Dermis blood vessel endothelial cell (primary cell): ENCODE measurements around the gene POLR3E. TPM values are rescaled to one million over a fixed set of nuclear protein-coding genes. Genes with fewer than 3 reads are reported as not detected.
"Not testable (repeated sequence)": the region's sequence is repeated elsewhere in the genome, so short reads cannot be mapped to it uniquely, and the experiment has no call there.

Experiments
- DNase-seq: peaks from one replicate; pipeline ENCODE4 v3.0.0; 2010
- total RNA-seq: library from RNA; depleted of rRNA; stranded (reverse); fragments of >200 nt; gene quantifications from 2 replicates; pipeline ENCODE4 v1.2.3, GENCODE V29; 2014

POLR3E gene
- total RNA-seq, 1 donor from 2014 or later = 61.3 TPM

DNA sequence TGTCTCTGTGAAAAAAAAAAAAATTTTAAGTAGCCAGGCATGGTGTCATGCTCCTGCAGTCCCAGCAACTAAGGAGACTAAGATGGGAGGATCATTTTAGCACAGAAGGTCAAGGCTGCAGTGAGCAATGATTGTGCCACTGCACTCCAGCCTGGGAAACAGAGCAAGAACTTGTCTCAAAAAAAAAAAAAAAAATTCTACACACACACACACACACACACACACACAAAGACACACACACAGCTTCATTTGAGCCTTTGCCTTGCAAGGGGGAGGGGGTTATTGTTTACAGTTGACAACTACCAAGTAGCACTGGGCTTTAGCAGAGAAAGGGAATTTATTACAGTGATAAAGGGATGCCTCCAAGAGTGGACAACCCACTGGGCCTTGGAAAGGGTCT is 4.9 kb upstream of the POLR3E start:
- DNase-seq = no peak

DNA sequence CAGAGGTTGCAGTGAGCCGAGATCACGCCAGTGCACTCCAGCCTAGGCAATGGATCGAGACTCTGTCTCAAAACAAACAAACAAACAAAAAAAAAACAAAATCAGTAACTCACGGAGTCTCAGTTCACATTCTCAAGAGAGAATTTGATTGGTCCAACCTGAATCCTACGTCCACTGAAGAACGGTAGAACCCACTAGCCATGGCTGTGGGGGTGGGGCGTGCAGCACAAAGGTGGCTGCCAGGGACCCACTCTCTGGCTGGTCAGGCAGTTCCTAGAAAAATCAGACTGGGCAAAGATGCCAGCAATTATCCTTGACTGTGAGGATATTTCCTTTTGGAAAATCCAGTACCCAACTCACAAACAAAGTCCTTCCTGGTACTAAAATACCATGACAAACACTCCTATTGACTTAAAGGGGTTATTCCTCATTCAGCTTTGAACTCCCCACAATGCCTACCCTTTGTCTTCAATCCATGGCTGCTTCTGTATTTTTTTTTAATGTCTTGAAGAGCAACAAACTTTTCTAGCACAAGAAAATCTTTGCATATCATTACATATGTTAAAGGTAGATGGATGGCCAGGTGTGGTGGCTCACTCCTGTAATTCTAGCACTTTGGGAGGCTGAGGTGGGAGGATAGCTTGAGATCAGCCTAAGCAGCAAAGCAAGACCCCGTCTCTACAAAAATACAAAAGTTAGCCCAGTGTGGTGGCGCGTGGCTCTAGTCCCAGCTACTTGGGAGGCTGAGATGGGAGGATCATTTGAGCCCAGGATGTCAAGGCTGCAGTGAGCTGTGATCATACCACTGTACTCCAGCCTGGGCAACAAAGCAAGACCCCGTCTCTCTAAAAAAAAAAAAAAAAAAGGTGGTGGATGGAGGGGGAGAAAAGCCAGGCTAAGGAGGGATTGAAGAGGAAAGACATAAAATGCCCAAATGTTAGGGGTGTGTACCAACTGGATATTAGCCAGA is 3.8 kb upstream of the POLR3E start:
- no peak for DNase-seq

DNA sequence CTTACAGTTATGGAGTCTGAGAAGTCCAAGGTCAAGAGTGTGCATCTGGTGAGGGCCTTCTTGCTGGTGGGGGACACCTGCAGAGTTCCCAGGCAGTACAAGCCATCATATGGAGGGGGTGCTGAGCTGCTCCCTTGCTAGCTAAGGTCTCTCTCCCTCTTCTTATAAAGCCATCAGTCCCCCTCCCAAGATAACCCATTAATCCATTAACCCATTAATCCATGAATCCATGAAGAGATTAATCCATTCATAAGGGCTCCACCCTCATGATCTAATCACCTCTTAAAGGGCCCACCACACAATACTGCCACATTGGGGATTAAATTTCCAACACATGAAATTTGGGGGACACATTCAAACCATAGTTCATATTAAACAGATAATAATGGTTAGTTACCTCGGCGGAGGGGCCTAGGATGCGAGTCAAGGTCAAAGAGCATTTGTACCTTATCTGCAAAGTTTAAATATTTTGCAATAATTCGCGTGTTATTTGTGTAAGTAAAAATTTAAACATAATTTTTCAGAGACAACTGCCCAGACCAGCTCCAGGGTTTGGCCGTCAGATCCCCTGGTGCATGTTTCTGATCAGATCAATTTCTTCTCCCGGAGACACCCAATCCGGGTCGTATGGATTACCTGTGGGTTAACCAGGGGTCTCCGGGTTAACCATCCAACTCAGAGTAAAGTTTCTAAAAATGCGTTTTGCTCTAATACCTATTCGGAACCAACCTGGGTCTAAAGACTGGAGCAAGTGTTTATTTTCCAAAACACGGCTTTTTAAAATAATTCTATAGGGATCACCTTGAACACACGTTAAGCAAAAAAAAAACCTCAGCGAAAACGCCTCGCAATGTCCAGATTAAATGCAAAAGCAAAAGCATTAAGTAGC is 740 bp upstream of the POLR3E start:
- DNase-seq = peak; percentile 24

DNA sequence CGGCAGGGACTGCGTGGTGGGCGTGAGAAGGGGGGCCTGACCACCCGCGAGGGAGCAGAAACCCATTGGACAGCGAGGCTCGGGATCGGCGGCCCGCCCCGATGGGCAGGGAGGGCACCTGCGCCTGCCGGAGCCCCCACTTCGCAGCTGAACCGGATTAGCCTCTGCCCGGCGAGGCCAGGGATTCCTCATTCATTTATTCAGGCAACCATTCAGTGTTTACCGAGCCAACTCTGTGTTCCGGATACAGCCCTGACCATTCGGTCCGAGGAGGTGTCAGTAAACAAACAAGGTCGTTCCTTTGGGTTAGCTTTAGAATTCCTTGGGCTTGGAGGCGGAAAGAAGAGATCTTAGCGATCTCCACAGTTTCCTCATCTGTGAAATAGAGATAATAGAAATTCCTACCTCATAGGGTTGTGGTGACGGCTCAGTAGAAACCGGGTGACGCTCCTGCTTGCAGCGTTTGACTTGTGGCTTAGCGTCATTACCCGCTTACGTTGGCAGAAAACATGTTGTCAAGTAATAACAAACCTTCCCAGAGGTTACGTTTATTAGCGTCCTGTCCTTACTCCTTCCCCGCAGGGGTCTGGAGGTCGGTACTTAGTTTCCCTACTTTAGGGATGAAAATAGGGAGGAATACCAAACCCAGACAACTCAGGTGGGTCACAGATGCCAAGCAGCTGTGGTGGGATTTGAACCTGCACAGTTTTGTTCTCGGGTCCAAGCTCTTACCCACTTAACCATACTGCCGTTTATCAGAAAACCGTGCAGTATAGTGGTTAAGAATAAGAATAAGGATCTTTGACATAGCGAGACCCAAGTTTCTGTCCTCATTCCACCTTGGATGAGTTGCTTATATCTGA is 893 bp downstream of the POLR3E start:
- DNase-seq = peak; percentile 94

DNA sequence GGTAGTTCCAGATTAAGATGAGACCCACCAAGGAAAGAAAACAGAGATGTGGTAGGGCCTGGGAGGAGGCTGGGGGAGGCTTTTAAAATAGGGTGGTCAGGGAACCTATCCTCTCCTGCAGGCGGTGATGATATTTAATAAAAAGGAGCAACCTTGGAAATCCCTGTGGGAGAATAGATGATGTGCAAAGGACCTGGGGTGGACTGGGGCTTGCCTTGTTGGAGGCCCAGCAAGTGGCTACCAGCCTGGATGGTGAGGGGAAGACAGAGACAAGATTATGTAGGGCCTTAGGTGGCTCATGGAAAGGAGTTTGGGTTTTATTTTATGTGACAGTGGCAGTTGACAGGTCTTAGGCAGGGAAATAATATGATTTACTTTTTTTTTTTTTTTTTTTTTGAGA is 1.8 kb downstream of the POLR3E start:
- no peak for DNase-seq

DNA sequence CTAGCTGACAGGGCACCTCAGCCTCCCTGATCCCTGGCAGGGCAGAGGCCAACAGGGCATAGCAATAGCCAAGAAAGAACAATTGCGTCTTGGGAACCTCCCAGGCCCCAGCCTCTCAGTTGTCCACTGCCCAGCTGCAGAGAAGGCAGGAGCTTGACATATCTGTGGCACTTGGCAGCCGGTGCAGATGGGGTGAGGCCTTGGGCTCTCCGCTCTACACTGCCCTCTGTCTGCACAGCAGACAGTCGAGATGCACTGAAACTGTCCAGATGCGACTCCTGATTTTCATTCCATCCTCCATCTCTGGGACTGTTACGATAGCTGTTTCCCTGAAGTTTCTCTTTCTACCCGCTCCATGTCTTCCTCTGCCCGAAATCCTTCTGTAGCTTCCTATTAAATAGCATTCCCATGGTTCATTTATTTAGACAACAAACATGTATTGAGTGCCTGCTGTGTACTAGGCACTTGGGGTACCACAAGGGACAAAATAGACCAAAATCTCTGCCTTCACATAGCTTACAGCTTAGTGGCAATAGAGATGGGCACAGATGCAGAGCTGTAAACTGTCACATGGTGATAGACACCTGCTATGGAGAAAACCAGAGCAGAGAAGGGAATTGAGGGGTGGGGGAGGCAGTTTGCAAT is 3.3 kb downstream of the POLR3E start:
- DNase-seq = peak; percentile 74

DNA sequence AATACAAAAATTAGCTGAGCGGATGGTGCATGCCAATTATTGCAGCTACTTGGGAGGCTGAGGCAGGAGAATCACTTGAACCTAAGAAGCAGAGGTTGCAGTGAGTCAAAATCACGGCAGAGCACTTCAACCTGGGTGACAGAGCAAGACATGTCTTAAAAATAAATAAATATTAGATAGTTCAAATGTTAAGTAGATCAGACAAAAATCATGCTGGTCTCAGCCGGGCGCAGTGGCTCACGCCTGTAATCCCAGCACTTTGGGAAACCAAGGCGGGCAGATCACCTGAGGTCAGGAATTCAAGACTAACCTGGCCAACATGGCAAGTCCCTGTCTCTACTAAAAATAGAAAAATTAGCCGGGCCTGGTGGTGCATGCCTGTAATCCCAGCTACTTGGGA is 4.2 kb downstream of the POLR3E start:
- DNase-seq = not testable (repeated sequence)

DNA sequence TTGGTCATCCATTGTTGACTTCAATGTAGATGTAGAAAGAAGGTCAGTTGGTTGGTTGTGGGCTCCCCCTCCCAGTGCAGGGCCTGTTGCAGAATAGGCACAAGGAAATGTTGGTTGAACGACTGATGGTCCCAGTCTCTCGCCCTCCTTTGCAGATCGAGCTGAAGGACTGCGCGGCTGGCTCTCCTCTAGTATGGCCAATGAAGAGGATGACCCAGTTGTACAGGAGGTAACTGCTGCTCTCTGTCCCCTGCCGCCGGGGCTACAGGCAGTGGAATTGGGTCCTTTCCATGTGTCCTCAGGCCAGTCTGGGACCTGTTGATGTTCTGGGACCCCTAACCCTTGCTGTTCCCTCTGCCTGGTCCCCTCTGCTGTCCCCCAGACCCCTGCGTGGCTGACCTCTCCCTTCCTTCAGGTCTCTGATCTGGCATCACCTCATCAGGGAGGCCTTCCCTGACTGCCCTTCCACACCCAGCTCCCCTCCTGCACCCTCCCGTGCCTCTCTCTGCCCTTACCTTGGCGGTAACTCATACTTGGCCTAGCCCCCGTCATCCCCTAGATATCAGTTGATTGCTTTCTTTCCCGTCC is 5.7 kb downstream of the POLR3E start:
- no peak for DNase-seq

DNA sequence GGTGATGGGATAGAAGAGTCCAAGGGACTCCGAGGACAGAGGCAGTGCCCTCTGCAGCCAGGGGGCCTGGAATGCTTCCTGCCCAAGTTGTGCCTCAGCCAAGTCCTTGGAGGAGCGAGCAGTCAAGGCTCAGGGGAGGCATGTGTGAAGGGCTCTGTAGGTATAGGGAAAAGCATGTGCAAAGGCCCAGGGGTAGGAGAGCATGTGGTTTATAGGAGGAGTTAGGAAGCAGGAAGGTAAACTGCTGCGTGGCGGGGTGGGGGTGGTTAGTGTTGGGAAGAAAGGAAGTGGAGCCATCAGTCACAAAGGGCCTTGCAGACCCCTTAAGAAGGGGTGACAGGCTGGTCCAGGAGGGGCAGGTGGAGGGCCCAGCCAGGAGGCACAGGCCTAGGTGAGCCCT is 7.2 kb downstream of the POLR3E start:
- no peak for DNase-seq

DNA sequence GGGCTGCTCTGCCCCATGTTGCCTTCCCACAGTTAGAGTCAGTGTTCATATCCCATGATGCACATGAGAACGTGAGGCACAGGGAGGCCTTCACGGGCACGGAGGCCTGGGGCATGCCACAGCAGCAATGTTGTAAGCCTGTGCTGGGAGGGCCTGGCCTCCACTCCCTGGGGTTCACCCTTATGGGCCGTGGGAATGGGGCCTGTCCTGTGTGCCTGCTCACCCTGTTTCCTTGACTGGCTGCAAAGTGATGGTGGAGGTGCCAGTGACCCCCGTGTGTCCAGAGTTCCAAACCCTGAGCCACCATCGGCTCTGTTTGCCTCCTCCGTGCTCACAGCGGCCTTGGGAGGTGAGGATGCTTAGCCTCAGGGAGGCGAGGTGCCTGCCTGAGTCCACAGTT is 9.6 kb downstream of the POLR3E start:
- no peak for DNase-seq

DNA sequence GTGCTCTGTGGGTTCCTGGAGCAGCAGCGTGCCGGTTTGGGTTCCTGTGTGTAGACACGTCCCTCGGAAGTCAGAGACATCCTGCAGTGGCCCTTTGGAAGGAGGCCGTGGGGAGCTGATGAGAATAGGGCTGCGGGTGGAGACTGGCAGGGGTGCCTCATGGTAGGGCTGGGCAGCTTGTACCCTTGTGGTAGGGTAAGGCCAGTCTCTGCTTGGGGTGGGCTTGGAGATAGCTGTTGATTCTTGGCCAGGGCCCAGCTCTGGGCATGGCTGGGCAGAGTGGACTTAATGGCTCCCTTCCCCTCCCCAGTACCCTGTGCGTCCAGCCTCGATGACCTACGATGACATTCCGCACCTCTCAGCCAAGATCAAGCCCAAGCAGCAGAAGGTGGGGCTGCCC is 10.6 kb downstream of the POLR3E start:
- no peak for DNase-seq

DNA sequence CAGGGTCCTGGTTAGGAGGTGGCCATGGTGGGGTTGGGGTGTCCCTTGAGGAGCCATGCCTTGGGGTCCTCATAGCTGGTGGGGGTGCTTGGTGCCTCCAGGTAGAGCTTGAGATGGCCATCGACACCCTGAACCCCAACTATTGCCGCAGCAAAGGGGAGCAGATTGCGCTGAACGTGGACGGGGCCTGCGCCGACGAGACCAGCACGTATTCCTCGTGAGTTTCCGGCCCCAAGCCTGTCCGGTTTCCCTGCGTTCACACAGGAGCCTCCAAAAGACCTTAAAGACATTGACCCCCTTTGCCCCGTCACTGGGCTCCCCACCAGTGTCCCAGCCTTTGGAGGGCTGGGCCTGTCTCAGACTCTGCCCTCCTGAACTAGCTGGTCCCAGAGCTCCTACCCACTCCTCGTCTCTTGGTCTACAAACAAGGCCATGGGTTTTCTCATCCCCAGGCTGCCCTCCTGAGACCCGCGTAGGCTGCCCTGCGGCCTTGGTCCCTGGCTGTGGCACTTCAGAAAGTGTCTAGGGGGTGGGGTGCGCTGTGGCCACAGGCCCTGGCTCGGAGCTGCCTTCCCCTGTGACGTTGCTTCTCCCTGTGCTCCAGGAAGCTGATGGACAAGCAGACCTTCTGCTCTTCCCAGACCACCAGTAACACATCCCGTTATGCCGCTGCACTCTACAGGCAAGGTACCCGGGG is 11.8 kb downstream of the POLR3E start:
- DNase-seq = no peak

DNA sequence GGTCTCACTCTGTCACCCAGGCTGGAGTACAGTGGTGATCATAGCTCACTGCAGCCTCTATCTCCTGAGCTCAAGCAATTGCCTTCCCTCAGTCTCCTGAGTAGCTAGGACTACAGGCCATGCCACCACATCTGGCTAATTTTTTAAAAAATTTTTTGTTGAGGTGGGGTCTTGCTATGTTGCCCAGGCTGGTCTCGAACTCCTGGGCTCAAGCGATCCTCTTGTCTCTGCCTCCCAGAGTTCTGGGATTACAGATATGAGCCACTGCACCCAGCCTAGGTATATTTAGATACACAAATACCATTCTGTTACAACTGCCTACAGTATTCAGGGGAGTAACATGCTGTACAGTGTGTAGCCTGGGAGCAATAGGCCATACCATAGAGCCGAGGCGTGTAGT is 14.3 kb downstream of the POLR3E start:
- DNase-seq = no peak

DNA sequence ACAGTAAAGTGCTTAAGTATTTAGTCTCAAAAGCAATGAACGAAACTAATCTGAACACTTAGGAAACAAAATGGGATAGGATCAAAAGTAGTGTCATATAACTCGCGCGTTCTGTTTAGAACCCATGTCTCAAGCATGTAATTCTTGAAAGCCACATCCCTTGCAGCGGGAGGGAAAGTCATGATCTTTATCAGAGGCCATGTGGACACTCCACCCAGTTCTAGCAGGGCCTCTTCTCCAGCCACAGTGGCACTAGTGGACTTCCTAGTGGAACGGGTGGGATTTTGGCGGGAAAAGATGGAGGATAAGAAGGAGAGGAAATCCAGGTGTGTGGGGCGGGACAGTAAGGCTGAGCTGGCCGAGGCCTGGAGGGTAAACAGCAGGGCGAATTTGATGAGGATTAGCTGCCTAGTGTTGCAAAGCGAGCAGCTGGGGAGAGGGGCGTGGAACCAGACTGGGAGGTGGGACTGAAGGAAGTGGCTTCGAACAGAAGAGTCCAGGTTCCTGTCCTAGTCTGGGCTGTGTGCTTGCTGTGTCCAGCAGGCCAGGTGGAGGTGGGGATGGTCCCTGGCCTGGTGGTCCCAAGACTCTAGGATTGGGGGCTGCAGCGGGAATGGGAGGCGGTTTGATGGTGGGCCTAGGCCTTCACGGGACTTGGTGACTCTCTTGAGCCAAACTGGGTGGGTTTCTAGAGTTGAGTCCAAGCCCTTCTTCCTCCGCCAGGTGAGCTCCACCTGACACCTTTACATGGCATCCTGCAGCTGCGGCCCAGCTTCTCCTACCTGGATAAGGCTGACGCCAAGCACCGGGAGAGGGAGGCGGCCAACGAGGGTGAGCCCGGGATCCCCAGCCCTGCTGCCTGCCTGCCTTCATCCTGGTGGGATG is 15.9 kb downstream of the POLR3E start:
- no peak for DNase-seq

DNA sequence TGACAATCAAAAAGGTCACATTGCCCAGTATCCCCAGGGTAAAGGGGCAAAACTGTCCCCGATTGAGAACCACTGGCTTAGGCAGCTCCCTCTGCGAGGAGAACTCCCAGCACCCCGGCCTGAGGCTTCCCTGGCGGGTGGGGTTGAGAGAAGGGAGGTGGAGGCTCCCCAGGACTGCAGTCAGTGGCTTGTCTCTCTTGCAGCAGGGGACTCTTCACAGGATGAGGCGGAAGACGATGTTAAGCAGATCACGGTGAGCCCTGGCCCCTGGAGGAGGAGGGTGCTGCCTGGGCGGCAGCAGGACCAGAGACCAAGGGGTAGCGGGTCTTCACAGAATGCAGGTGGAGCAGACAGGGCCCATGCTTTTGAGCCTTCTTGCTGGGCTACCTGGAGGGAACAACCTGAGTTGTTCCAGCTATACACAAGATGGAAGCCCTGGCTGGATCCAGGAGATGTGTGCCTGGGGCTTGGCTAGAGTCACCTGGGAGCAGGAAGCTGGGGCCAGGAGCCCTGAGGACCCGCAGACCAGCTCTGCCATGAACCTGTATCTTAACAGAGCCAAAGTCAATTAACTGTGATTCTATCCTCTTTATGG is 16.8 kb downstream of the POLR3E start:
- DNase-seq = no peak

DNA sequence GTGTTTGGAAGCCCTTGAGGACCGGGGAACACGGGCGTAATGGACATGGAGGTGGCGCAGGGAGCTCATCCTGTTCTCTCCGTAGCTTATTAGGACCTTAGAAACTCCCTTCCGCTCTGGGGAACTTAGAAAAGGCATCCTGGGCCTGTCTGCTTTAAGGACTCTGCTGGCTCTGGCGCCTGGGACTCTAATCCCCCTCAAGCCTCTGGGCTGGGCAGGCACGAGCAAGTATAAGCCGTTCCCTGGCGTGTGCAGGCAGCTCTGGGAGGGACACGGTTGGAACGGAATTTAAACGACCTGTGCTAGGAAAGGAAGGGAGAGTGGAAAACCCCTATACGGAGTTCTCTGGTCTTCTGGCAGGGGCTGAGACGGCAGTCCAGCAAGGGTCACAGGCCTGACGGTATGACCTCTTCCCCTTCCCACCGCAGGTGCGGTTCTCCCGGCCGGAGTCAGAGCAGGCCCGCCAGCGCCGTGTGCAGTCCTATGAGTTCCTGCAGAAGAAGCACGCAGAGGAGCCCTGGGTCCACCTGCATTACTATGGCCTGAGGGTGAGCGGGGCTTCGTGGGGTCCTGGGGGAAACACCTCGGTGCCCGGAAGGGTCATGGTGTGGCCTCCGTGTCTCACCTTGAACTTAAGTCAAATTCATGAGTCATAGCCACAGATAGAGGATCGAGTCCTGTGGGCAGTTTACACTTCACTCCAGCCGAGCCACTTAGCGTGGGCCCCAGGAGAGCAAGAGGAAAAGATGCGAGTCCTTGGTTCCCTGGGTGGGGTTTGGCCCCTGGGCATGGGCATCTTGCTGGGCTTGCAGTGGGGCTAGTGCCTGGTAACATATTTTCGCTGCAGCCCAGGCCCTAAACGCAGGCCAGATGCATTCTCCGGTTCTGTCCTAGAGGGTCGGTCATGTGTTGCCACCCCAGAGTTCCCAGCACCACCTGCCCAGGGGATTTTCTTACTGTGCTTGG is 17.7 kb downstream of the POLR3E start:
- DNase-seq = no peak

DNA sequence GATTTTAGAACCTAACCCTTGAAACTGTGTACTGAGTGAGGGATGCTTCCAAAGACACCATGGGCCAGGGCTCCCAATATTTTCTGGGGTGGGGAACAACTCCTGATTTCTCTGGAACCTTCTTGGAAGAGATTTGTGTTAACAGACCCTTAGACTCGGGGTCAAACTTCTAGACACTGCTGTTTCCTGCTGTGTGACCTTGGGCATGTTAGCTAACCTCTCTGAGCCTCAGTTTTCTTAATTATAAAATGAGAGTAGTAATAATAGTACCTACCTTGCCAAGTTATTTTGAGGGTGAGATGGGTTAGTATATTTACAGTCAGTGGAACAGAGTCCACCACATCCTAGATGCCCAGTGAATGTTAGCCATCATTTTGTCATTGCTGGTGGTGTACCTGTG is 18.8 kb downstream of the POLR3E start:
- no peak for DNase-seq

DNA sequence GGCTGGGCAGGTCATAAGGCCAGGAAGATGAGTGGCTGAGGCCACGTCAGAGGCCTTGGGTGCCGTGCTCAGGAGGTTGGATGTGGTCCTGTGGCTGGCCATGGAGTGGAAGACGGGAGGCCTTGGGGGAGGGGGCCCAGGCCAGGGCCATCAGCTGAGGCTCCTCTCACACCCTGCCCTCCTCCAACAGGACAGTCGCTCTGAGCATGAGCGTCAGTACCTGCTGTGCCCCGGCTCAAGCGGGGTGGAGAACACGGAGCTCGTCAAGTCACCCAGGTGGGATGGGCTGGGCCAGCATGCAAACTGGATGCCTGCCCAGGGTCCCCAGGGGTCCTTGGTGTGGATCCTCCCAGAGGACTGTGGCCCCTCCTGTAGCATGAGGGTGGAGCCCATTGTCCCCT is 19.2 kb downstream of the POLR3E start:
- no peak for DNase-seq
